ENCODE data around the gene ADD2.

ADD2 gene

GRCh38 chr2:70670202-70670601 lies 97.8 kb downstream of the ADD2 start:
- no peak for TF ChIP-seq CTCF (IDR thresholded peaks at IDR 0.05; ENCODE audit: control extremely low read depth, extremely low read depth, low read depth, missing control alignments)
- POLR2A ChIA-PET: no interaction called here
- DNase-seq (ENCODE audit: extremely low spot score): no peak
- CTCF ChIA-PET: interaction anchor here (1.0 to 3.0 kb wide), 7 partner anchors 10 to 54 kb away, joined by 3 to 13 read pairs (median 3); no protein-coding TSS in a partner anchor

GRCh38 chr2:70668911-70669310 lies 99.1 kb downstream of the ADD2 start:
- ChIA-PET POLR2A (no interaction called here), CTCF (interaction anchor here (1.0 to 3.0 kb wide), 8 partner anchors 9 to 365 kb away, joined by 3 to 13 read pairs (median 3); no protein-coding TSS in a partner anchor)
- TF ChIP-seq CTCF (IDR thresholded peaks at IDR 0.05; ENCODE audit: control extremely low read depth, extremely low read depth, low read depth, missing control alignments): no peak
- no peak for DNase-seq (ENCODE audit: extremely low spot score)

- CTCF ChIA-PET: interaction anchor here (1.0 to 3.0 kb wide), 6 partner anchors 9 to 364 kb away, joined by 3 to 13 read pairs (median 3); no protein-coding TSS in a partner anchor
- no peak for TF ChIP-seq CTCF (IDR thresholded peaks at IDR 0.05; ENCODE audit: control extremely low read depth, extremely low read depth, low read depth, missing control alignments)
- DNase-seq (ENCODE audit: extremely low spot score): no peak
- POLR2A ChIA-PET: no interaction called here
Measured at GRCh38 chr2:70668432-70668831, 99.6 kb downstream of the ADD2 start.

GRCh38 chr2:70664525-70664924 lies 103.5 kb downstream of the ADD2 start:
- ChIA-PET POLR2A (no interaction called here), CTCF (no interaction called here)
- TF ChIP-seq CTCF (IDR thresholded peaks at IDR 0.05; ENCODE audit: control extremely low read depth, extremely low read depth, low read depth, missing control alignments): no peak
- DNase-seq (ENCODE audit: extremely low spot score): no peak

GRCh38 chr2:70663411-70663810 lies 104.6 kb downstream of the ADD2 start:
- POLR2A ChIA-PET: no interaction called here
- no peak for TF ChIP-seq CTCF (IDR thresholded peaks at IDR 0.05; ENCODE audit: control extremely low read depth, extremely low read depth, low read depth, missing control alignments)
- CTCF ChIA-PET: interaction anchor here (0.7 to 1.3 kb wide), 3 partner anchors 14 to 359 kb away, joined by 3 to 4 read pairs (median 3); no protein-coding TSS in a partner anchor
- DNase-seq (ENCODE audit: extremely low spot score): no peak

GRCh38 chr2:70659551-70659950 lies 108.4 kb downstream of the ADD2 start:
- no peak for TF ChIP-seq CTCF (IDR thresholded peaks at IDR 0.05; ENCODE audit: control extremely low read depth, extremely low read depth, low read depth, missing control alignments)
- POLR2A ChIA-PET: no interaction called here
- CTCF ChIA-PET: interaction anchor here (1.1 to 1.3 kb wide), 3 partner anchors 9 to 40 kb away, joined by 3 to 5 read pairs (median 3); no protein-coding TSS in a partner anchor
- DNase-seq (ENCODE audit: extremely low spot score): no peak

All from GM10248 (cell line).